ENCODE measurements around the gene ELP2. TPM values are rescaled to one million over a fixed set of nuclear protein-coding genes. Genes with fewer than 3 reads are reported as not detected.

Gene ELP2
- total and polyA plus RNA-seq, 2 of the 8 experiments (the other 6 are each of a cell fraction or from before 2014, with no cell fraction given), result 55.8 to 165 TPM

DNA sequence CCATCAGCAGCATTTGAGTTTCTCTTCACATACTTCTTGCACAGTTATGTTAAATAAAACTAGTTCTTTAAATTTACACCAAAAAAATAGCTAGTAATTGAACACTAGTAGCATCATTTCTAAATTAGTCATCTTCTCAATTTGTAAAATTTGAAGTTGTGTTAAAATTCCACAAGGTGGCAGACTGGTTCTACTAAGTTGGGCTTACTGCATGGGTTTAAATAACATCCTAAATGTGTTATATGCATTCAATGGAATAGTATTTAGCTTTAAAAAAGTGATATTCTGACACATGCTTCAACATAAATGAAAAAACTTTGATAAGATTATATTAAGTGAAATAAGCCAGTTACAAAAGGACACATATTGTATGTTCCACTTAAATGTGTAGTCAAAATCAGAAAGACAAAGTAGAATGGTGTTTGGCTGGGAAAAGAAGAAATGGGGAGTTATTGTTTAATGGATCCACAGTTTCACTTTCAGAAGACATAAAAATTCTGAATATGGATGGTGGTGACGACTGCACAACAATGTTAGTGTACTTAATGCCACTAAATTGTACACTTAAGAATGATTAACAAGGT, 33.7 kb upstream of the ELP2 start:
- no peak overlapping the region for H2BK120ac ChIP-seq (replicated peaks; ENCODE audit: low read depth, low read length)
- H4K8ac ChIP-seq (ENCODE audit: extremely low read depth, insufficient read depth, low read length), result no peak overlapping the region
- no peak overlapping the region for H2AFZ ChIP-seq (ENCODE audit: low read length)
- H3K36me3 ChIP-seq (ENCODE audit: control insufficient read depth in 2 of 4, insufficient read depth in 4 of 4, low read length in 3 of 4), result no peaks in the 10 kb centered on the region
- H2BK5ac ChIP-seq (ENCODE audit: low read depth, low read length), result no peak overlapping the region
- H2BK12ac ChIP-seq (ENCODE audit: low read depth, low read length), result no peak overlapping the region
- H4K5ac ChIP-seq (ENCODE audit: insufficient read length, low read depth, low read length), result no peak overlapping the region
- H3K4me3 ChIP-seq (ENCODE audit: extremely low read depth in 1 of 4, insufficient read depth in 2 of 4, low read depth in 3 of 4, low read length in 4 of 4), result no peak overlapping the region
- H3K9ac ChIP-seq (replicated peaks in 1 of 4; ENCODE audit: extremely low read depth in 1 of 4, low read depth in 3 of 4, low read length in 3 of 4), result no peak overlapping the region
- no peaks in the 10 kb centered on the region for H4K20me1 ChIP-seq (replicated peaks in 1 of 2; ENCODE audit: control insufficient read depth in 1 of 2, insufficient read depth in 2 of 2, low read length in 2 of 2)
- no peaks in the 10 kb centered on the region for H3K23me2 ChIP-seq (ENCODE audit: low read depth, low read length)
- no peak overlapping the region for H3K4ac ChIP-seq (replicated peaks; ENCODE audit: insufficient read length, low read depth, low read length)
- no peak overlapping the region for H3K27ac ChIP-seq (ENCODE audit: low read depth, low read length)
- ChIA-PET CTCF (ENCODE audit: partially characterized antibody) (interaction anchor here (0.6 to 2.9 kb wide), 24 partner anchors 8 to 504 kb away, joined by 3 to 25 read pairs (median 4); partner anchors contain the start of genes ELP2 and SLC39A6), POLR2A (ENCODE audit: partially characterized antibody) (interaction anchor here (0.9 kb wide), 1 partner anchor 10 kb away, joined by 3 read pairs; no protein-coding TSS in a partner anchor)
- H3K14ac ChIP-seq (ENCODE audit: insufficient read length), result no peak overlapping the region
- no peak for DNase-seq (ENCODE audit: low read depth in 1 of 2, low spot score in 2 of 2)
- H2AK5ac ChIP-seq (ENCODE audit: low read depth, low read length), result no peak overlapping the region
- H2BK20ac ChIP-seq (ENCODE audit: low read length), result no peak overlapping the region
- H3K56ac ChIP-seq (replicated peaks; ENCODE audit: insufficient read length, low read depth, low read length), result no peak overlapping the region
- no peak overlapping the region for H4K91ac ChIP-seq (replicated peaks; ENCODE audit: insufficient read length, low read length)
- H3K18ac ChIP-seq (ENCODE audit: extremely low read depth, low read length), result no peak overlapping the region
- H2BK15ac ChIP-seq (ENCODE audit: low read length), result no peak overlapping the region
- no peaks in the 10 kb centered on the region for H3K9me3 ChIP-seq (ENCODE audit: insufficient read depth in 2 of 2, low read depth in 1 of 2, low read length in 1 of 2)
- H3K23ac ChIP-seq (ENCODE audit: insufficient read length), result no peak overlapping the region
- H3K79me1 ChIP-seq (ENCODE audit: low read depth, low read length), result no peaks in the 10 kb centered on the region
- peak; percentile 62 for FAIRE-seq
- no peaks in the 10 kb centered on the region; a peak in 1 of 7 replicates for H3K27me3 ChIP-seq (replicated peaks in 1 of 4; ENCODE audit: control insufficient read depth in 3 of 4, extremely low read depth in 1 of 4, insufficient read depth in 3 of 4, low read length in 3 of 4)
- H3K4me2 ChIP-seq (ENCODE audit: insufficient read depth in 1 of 2, low read depth in 2 of 2, low read length in 2 of 2), result no peak overlapping the region
- H3K4me1 ChIP-seq (replicated peaks in 1 of 4; ENCODE audit: control insufficient read depth in 3 of 4, insufficient read depth in 4 of 4, low read length in 3 of 4), result no peaks in the 10 kb centered on the region; a peak in 1 of 7 replicates
- no peaks in the 10 kb centered on the region for H3K79me2 ChIP-seq (ENCODE audit: control insufficient read depth in 1 of 2, insufficient read depth in 2 of 2, low read length in 2 of 2)
- 3% methylated on average over 1 of the region's 1 CpG; no CpG with 5 or more reads in 1 of the 2 experiments for WGBS, 2 experiments (ENCODE audit: extremely low coverage in 1 of 2, insufficient coverage in 1 of 2, insufficient read length in 1 of 2, insufficient replicate concordance in 2 of 2, low coverage in 1 of 2, low lambda C conversion rate in 2 of 2, missing lambda C conversion rate in 1 of 2)
- TF ChIP-seq RXRA (IDR thresholded peaks at IDR 0.05; ENCODE audit: insufficient read depth, low read depth, low read length) (no peak), BRCA1 (IDR thresholded peaks at IDR 0.05; ENCODE audit: low read depth, low read length) (no peak), SIN3A (conservative IDR thresholded peaks at IDR 0.05 in 1 of 2, IDR thresholded peaks at IDR 0.05 in 1 of 2; ENCODE audit: low read depth in 1 of 2, low read length in 2 of 2) (no peak), RAD21 (IDR thresholded peaks at IDR 0.05 in 1 of 2, conservative IDR thresholded peaks at IDR 0.05 in 1 of 2; ENCODE audit: low read depth in 2 of 2, low read length in 2 of 2) (peak; percentile 68 to 74), CHD1 (IDR thresholded peaks at IDR 0.05; ENCODE audit: low read depth, low read length) (no peak), SIRT6 (IDR thresholded peaks at IDR 0.05; ENCODE audit: low read length) (no peak), YY1 (IDR thresholded peaks at IDR 0.05; ENCODE audit: low read depth, low read length) (no peak)
- TF ChIP-seq, protein P1, sequence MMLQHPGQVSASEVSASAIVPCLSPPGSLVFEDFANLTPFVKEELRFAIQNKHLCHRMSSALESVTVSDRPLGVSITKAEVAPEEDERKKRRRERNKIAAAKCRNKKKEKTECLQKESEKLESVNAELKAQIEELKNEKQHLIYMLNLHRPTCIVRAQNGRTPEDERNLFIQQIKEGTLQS (IDR thresholded peaks at IDR 0.05; ENCODE audit: insufficient read depth, low read depth, low read length), result no peak
- TF ChIP-seq, protein P2, sequence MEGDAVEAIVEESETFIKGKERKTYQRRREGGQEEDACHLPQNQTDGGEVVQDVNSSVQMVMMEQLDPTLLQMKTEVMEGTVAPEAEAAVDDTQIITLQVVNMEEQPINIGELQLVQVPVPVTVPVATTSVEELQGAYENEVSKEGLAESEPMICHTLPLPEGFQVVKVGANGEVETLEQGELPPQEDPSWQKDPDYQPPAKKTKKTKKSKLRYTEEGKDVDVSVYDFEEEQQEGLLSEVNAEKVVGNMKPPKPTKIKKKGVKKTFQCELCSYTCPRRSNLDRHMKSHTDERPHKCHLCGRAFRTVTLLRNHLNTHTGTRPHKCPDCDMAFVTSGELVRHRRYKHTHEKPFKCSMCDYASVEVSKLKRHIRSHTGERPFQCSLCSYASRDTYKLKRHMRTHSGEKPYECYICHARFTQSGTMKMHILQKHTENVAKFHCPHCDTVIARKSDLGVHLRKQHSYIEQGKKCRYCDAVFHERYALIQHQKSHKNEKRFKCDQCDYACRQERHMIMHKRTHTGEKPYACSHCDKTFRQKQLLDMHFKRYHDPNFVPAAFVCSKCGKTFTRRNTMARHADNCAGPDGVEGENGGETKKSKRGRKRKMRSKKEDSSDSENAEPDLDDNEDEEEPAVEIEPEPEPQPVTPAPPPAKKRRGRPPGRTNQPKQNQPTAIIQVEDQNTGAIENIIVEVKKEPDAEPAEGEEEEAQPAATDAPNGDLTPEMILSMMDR (IDR thresholded peaks at IDR 0.05; ENCODE audit: control extremely low read depth in 1 of 3, insufficient read depth in 1 of 3, low read depth in 1 of 3, low read length in 3 of 3), result peak in 2 of 3 experiments; percentile 50 to 52; a peak in 2 of 4 replicates
